ENCODE data around the gene SCD5.
"Not testable (repeated sequence)": the region's sequence is repeated elsewhere in the genome, so short reads cannot be mapped to it uniquely, and the experiment has no call there.

SCD5 gene

DNA sequence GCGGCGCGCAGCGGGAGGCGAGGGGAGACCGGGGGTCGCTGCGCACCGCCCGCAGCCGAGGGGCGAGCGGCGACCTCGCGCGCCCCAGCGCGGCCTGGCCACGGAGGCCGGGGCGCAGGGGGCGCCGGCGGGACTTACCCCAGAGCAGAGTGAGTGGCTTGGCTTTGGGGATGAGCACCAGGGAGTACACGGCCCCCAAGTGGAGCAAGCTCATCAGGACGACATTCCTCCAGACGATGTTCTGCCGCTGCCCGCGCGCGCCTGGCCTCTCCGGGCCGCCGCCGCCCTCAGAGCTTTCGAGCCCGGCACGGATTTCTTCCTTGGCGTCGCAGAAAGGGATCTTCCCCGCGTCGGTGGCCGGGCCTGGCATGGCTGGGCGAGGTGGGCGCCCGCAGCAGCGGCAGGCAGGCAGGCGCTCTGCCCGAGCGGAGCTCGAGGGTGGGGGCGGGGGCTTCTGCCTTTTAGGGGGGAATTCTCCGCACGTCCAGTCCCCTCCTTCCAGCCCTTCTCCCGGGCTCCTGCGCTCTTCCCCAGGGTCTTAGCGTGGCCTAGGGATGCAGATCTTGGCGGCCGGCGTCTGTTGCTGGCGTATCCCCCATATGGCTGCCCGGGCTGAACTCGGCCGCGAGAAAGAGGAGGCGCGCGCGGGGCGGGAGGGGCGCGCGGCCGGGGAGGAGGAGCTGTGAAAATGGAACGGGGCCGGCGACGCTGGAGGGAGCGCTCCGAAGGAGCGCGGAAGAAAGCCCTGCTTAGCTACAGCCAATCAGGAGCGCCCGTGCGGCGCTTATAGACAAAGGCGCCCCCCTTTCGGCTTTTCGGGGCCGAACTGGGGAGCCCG, at the start of gene SCD5:
TSS of gene SCD5 (minus strand) at position 629 of the 838 bp plus-strand sequence. CDS start at position 370, 259 bp downstream.
- Histone ChIP-seq H3K4me1 (ENCODE audit: control insufficient read depth in 2 of 2, insufficient read depth in 2 of 2, low read length in 2 of 2) (peaks cover 4 to 6% of the 10 kb centered on the region in 2 donors), H3K4me3 (ENCODE audit: low read length in 2 of 2) (peak within 1 kb of the TSS; percentile 68 to 70), H3K27ac (ENCODE audit: low read depth in 2 of 2, low read length in 2 of 2) (no peak within 1 kb of the TSS), H3K36me3 (ENCODE audit: control insufficient read depth in 2 of 2, insufficient read depth in 2 of 2, low read length in 2 of 2) (no peaks in the 10 kb centered on the region), H3K27me3 (ENCODE audit: control insufficient read depth in 2 of 2, insufficient read depth in 2 of 2, low read length in 2 of 2) (peaks cover 2 to 8% of the 10 kb centered on the region in 2 donors), H3K9ac (ENCODE audit: low read depth in 1 of 2, low read length in 2 of 2) (peak within 1 kb of the TSS in 1 of 2 donors; percentile 9), H3K9me3 (ENCODE audit: control insufficient read depth in 2 of 2, low read length in 2 of 2) (no peaks in the 10 kb centered on the region)

GRCh38 chr4:82842593-82842992, 44.0 kb upstream of the SCD5 start:
- Histone ChIP-seq H3K9ac (ENCODE audit: low read depth in 1 of 2, low read length in 2 of 2) (no peak overlapping the region), H3K4me1 (ENCODE audit: control insufficient read depth in 2 of 2, insufficient read depth in 2 of 2, low read length in 2 of 2) (no peaks in the 10 kb centered on the region), H3K27ac (ENCODE audit: low read depth in 2 of 2, low read length in 2 of 2) (no peak overlapping the region), H3K4me3 (ENCODE audit: low read length in 2 of 2) (no peak overlapping the region), H3K36me3 (ENCODE audit: control insufficient read depth in 2 of 2, insufficient read depth in 2 of 2, low read length in 2 of 2) (peaks cover 61 to 64% of the 10 kb centered on the region in 2 donors), H3K27me3 (ENCODE audit: control insufficient read depth in 2 of 2, insufficient read depth in 2 of 2, low read length in 2 of 2) (no peaks in the 10 kb centered on the region), H3K9me3 (ENCODE audit: control insufficient read depth in 2 of 2, low read length in 2 of 2) (no peaks in the 10 kb centered on the region)

DNA sequence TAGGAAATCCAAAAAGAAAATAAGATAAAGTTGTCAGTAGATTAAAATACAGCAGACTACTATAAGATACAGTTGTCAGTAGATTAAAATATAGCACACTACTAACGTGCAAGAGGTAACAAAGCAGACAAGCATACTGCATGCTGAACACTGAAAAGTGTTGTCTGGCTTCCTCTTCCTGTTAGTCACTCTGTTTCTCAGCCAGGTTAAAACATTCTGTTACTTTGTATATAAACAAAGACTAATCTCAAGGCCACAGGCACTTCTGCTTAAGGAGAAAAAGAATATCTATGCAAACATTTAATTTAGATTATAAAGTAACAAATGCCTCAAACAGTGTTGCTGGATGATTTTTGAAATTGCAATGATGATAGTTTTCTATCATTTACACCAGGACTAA, 41.0 kb upstream of the SCD5 start:
- H3K9me3 ChIP-seq (ENCODE audit: control insufficient read depth in 2 of 2, low read length in 2 of 2): no peaks in the 10 kb centered on the region
- peaks cover 52 to 53% of the 10 kb centered on the region in 2 donors for H3K36me3 ChIP-seq (ENCODE audit: control insufficient read depth in 2 of 2, insufficient read depth in 2 of 2, low read length in 2 of 2)
- H3K27ac ChIP-seq (ENCODE audit: low read depth in 2 of 2, low read length in 2 of 2): no peak overlapping the region
- no peaks in the 10 kb centered on the region for H3K4me1 ChIP-seq (ENCODE audit: control insufficient read depth in 2 of 2, insufficient read depth in 2 of 2, low read length in 2 of 2)
- no peaks in the 10 kb centered on the region for H3K27me3 ChIP-seq (ENCODE audit: control insufficient read depth in 2 of 2, insufficient read depth in 2 of 2, low read length in 2 of 2)
- H3K4me3 ChIP-seq (ENCODE audit: low read length in 2 of 2): no peak overlapping the region
- no peak overlapping the region for H3K9ac ChIP-seq (ENCODE audit: low read depth in 1 of 2, low read length in 2 of 2)

DNA sequence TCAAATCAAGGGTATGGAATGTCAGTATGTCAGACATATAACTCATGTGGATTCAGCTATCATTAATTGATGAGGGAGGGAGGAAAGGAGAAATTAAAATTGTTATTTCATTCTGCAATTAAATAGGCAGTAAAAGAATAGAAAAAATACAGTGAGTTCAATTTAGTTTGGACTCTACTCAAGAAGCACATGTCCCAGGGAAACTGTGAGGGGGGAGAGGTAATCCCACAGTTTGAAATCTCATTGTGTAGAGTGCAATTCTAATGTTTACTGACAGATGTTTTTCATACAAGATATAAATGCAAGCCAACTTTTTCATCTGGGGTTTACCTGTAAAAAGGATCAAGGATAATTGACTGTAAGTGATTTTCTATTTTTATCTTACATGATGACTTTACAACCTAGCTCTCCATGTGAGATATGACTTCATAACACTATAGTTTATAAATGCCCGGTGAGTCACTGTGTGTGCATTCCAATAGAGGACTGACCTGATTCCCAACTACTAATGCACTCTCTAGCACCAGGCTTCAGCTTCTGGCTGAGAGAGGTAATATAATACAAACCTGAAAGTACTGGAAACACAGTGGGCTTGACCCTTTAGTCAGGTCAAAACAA, 35.2 kb upstream of the SCD5 start:
- peaks cover 0 to 2% of the 10 kb centered on the region in 2 donors for H3K4me1 ChIP-seq (ENCODE audit: control insufficient read depth in 2 of 2, insufficient read depth in 2 of 2, low read length in 2 of 2)
- H3K27me3 ChIP-seq (ENCODE audit: control insufficient read depth in 2 of 2, insufficient read depth in 2 of 2, low read length in 2 of 2): no peaks in the 10 kb centered on the region
- no peaks in the 10 kb centered on the region for H3K9me3 ChIP-seq (ENCODE audit: control insufficient read depth in 2 of 2, low read length in 2 of 2)
- H3K9ac ChIP-seq (ENCODE audit: low read depth in 1 of 2, low read length in 2 of 2): no peak overlapping the region
- peaks cover 22 to 26% of the 10 kb centered on the region in 2 donors for H3K36me3 ChIP-seq (ENCODE audit: control insufficient read depth in 2 of 2, insufficient read depth in 2 of 2, low read length in 2 of 2)
- H3K27ac ChIP-seq (ENCODE audit: low read depth in 2 of 2, low read length in 2 of 2): no peak overlapping the region
- no peak overlapping the region for H3K4me3 ChIP-seq (ENCODE audit: low read length in 2 of 2)

DNA sequence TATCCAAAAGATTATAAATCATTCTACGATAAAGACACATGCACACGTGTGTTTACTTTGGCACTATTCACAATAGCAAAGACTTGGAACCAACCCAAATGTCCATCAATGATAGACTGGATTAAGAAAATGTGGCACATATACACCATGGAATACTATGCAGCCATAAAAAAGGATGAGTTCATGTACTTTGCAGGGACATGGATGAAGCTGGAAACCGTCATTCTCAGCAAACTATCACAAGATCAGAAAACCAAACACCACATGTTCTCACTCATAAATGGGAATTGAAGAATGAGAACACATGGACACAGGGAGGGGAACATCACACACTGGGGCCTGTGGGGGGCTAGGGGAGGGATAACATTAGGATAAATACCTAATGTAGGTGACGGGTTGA, 34.5 kb upstream of the SCD5 start:
- not testable (repeated sequence) for H3K9me3 ChIP-seq (ENCODE audit: control insufficient read depth in 2 of 2, low read length in 2 of 2); H3K9ac ChIP-seq (ENCODE audit: low read depth in 1 of 2, low read length in 2 of 2); H3K27me3 ChIP-seq (ENCODE audit: control insufficient read depth in 2 of 2, insufficient read depth in 2 of 2, low read length in 2 of 2); H3K4me3 ChIP-seq (ENCODE audit: low read length in 2 of 2); H3K4me1 ChIP-seq (ENCODE audit: control insufficient read depth in 2 of 2, insufficient read depth in 2 of 2, low read length in 2 of 2); H3K27ac ChIP-seq (ENCODE audit: low read depth in 2 of 2, low read length in 2 of 2)
- H3K36me3 ChIP-seq (ENCODE audit: control insufficient read depth in 2 of 2, insufficient read depth in 2 of 2, low read length in 2 of 2): peaks cover 23 to 31% of the 10 kb centered on the region in 2 donors

DNA sequence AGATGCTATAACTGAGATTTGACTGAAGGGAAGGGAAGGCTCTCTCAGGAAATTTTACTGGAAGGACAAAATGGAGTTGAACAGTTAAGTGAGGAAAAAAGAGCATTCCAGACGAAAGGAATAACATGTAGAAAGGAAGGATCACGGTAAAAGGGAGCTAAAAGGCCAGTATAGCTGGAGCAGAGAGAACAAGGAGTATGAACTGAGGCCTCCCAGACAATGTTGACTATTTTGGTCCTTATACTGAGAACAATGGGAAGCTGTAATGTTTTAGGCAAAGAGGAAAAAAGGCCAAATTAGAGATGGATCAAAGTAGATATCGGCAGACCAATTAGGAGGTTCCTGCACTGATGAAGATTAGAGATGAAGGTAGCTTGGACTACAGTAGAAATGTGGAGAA, 26.8 kb upstream of the SCD5 start:
- Histone ChIP-seq H3K36me3 (ENCODE audit: control insufficient read depth in 2 of 2, insufficient read depth in 2 of 2, low read length in 2 of 2) (peaks cover 70 to 77% of the 10 kb centered on the region in 2 donors), H3K4me1 (ENCODE audit: control insufficient read depth in 2 of 2, insufficient read depth in 2 of 2, low read length in 2 of 2) (no peaks in the 10 kb centered on the region), H3K27ac (ENCODE audit: low read depth in 2 of 2, low read length in 2 of 2) (no peak overlapping the region), H3K9me3 (ENCODE audit: control insufficient read depth in 2 of 2, low read length in 2 of 2) (no peaks in the 10 kb centered on the region), H3K9ac (ENCODE audit: low read depth in 1 of 2, low read length in 2 of 2) (no peak overlapping the region), H3K4me3 (ENCODE audit: low read length in 2 of 2) (no peak overlapping the region), H3K27me3 (ENCODE audit: control insufficient read depth in 2 of 2, insufficient read depth in 2 of 2, low read length in 2 of 2) (no peaks in the 10 kb centered on the region)

DNA sequence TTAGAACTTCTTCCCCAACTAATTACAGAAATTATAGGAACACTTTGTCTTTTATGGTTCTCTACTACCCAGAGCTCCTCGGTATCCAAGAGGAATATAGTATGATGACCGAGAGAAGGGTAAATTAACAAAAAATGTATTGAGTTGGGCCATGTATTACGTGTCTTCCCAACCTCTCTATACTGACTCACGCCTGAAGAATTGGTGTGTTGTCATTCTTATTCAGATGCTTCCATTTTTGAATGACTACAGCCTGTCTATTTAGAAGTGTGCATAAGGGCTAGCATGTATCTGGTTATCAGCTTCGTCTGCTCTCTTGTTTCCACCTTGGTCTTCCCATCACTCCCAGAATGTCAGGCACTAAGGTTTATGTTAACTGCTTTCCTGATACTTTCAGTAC, 24.5 kb upstream of the SCD5 start:
- Histone ChIP-seq H3K27me3 (ENCODE audit: control insufficient read depth in 2 of 2, insufficient read depth in 2 of 2, low read length in 2 of 2) (no peaks in the 10 kb centered on the region), H3K9ac (ENCODE audit: low read depth in 1 of 2, low read length in 2 of 2) (no peak overlapping the region), H3K4me3 (ENCODE audit: low read length in 2 of 2) (no peak overlapping the region), H3K36me3 (ENCODE audit: control insufficient read depth in 2 of 2, insufficient read depth in 2 of 2, low read length in 2 of 2) (peaks cover 78 to 83% of the 10 kb centered on the region in 2 donors), H3K4me1 (ENCODE audit: control insufficient read depth in 2 of 2, insufficient read depth in 2 of 2, low read length in 2 of 2) (no peaks in the 10 kb centered on the region), H3K9me3 (ENCODE audit: control insufficient read depth in 2 of 2, low read length in 2 of 2) (no peaks in the 10 kb centered on the region), H3K27ac (ENCODE audit: low read depth in 2 of 2, low read length in 2 of 2) (no peak overlapping the region)

GRCh38 chr4:82820689-82821088, 22.1 kb upstream of the SCD5 start:
- no peak overlapping the region for H3K27ac ChIP-seq (ENCODE audit: low read depth in 2 of 2, low read length in 2 of 2)
- no peaks in the 10 kb centered on the region for H3K27me3 ChIP-seq (ENCODE audit: control insufficient read depth in 2 of 2, insufficient read depth in 2 of 2, low read length in 2 of 2)
- H3K36me3 ChIP-seq (ENCODE audit: control insufficient read depth in 2 of 2, insufficient read depth in 2 of 2, low read length in 2 of 2): peaks cover 60 to 66% of the 10 kb centered on the region in 2 donors

GRCh38 chr4:82818664-82819662, 20.4 kb upstream of the SCD5 start:
- Histone ChIP-seq H3K4me3 (ENCODE audit: low read length in 2 of 2) (no peak overlapping the region), H3K4me1 (ENCODE audit: control insufficient read depth in 2 of 2, insufficient read depth in 2 of 2, low read length in 2 of 2) (no peaks in the 10 kb centered on the region), H3K27ac (ENCODE audit: low read depth in 2 of 2, low read length in 2 of 2) (no peak overlapping the region), H3K9ac (ENCODE audit: low read depth in 1 of 2, low read length in 2 of 2) (no peak overlapping the region), H3K27me3 (ENCODE audit: control insufficient read depth in 2 of 2, insufficient read depth in 2 of 2, low read length in 2 of 2) (no peaks in the 10 kb centered on the region), H3K9me3 (ENCODE audit: control insufficient read depth in 2 of 2, low read length in 2 of 2) (no peaks in the 10 kb centered on the region), H3K36me3 (ENCODE audit: control insufficient read depth in 2 of 2, insufficient read depth in 2 of 2, low read length in 2 of 2) (peaks cover 44 to 50% of the 10 kb centered on the region in 2 donors)

More at GRCh38 chr4:82820689-82821088, 22.1 kb upstream of the SCD5 start:
- no peak overlapping the region for H3K4me3 ChIP-seq (ENCODE audit: low read length in 2 of 2)
- H3K9ac ChIP-seq (ENCODE audit: low read depth in 1 of 2, low read length in 2 of 2): no peak overlapping the region
- H3K4me1 ChIP-seq (ENCODE audit: control insufficient read depth in 2 of 2, insufficient read depth in 2 of 2, low read length in 2 of 2): no peaks in the 10 kb centered on the region
- no peaks in the 10 kb centered on the region for H3K9me3 ChIP-seq (ENCODE audit: control insufficient read depth in 2 of 2, low read length in 2 of 2)

All from mucosa of rectum (tissue), 2 donors.